Fibroblast of lung (primary cell): Measurements from ENCODE around the gene ATOH8.

Source experiments
- EZH2 ChIP-seq: IDR thresholded peaks from 2 replicates; pipeline ENCODE4 v1.5.1; 2012; ENCODE audit warnings: low read length, control low read depth, mild to moderate bottlenecking; ENCODE audit errors: missing control alignments
- TF ChIP-seq, protein P1 (sequence below), 2 donors: IDR thresholded peaks in 1 of 2; conservative IDR thresholded peaks in 1 of 2; 1 replicate in 1 of 2; 2 replicates in 1 of 2; pipeline ENCODE4 v1.5.1; 2011 to 2012; ENCODE audit warnings: low read length in 2 of 2, control low read depth in 1 of 2, inconsistent platforms in 1 of 2, low read depth in 1 of 2, mild to moderate bottlenecking in 1 of 2

DNA sequence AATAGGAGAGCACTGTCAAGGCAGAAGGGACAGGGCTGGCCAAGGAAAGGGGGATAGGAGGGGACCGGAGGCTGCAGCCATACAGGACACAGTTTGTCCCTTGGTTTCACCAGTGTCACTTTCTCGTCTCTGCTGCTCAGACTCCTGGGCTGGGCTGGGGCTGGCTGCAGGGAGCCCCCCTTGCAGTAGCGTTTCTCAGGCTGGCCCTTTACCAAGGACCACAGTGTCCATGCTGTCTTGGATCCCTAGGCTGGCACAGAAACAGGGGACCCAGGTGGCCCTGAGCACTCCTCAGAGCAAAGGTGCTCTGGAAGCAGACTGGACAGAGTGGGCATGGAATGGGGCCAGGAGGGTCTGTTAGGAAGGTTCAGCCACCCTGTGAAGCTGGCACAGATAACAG is 34.8 kb downstream of the ATOH8 start:
- TF ChIP-seq, protein P1, sequence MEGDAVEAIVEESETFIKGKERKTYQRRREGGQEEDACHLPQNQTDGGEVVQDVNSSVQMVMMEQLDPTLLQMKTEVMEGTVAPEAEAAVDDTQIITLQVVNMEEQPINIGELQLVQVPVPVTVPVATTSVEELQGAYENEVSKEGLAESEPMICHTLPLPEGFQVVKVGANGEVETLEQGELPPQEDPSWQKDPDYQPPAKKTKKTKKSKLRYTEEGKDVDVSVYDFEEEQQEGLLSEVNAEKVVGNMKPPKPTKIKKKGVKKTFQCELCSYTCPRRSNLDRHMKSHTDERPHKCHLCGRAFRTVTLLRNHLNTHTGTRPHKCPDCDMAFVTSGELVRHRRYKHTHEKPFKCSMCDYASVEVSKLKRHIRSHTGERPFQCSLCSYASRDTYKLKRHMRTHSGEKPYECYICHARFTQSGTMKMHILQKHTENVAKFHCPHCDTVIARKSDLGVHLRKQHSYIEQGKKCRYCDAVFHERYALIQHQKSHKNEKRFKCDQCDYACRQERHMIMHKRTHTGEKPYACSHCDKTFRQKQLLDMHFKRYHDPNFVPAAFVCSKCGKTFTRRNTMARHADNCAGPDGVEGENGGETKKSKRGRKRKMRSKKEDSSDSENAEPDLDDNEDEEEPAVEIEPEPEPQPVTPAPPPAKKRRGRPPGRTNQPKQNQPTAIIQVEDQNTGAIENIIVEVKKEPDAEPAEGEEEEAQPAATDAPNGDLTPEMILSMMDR (conservative IDR thresholded peaks at IDR 0.05 in 1 of 2, IDR thresholded peaks at IDR 0.05 in 1 of 2; ENCODE audit: low read depth in 1 of 2, low read length in 2 of 2): no peak
- TF ChIP-seq EZH2: no peak
